HG02852 (cell line): Measurements from ENCODE around the gene TBX20.

Source experiments
- ATAC-seq: cut with Tn5 transposase; IDR thresholded peaks from one replicate; pipeline ENCODE4 v1.9.1; 2021; ENCODE audit warnings: mild to moderate bottlenecking, moderate library complexity; ENCODE audit not compliant: unreplicated experiment

TBX20 gene

GRCh38 chr7:35253710-35254495 lies at the start of gene TBX20:
Gene TBX20 (minus strand): TSS chr7:35254100. CDS start chr7:35253620, 480 bp downstream.
- ATAC-seq: no peak

- no peak for ATAC-seq
Measured at GRCh38 chr7:35289376-35289775, 35.5 kb upstream of the TBX20 start.

GRCh38 chr7:35286986-35287385 lies 33.1 kb upstream of the TBX20 start:
- ATAC-seq: no peak

GRCh38 chr7:35286422-35286821 lies 32.5 kb upstream of the TBX20 start:
- ATAC-seq: no peak

GRCh38 chr7:35285799-35286198 lies 31.9 kb upstream of the TBX20 start:
- ATAC-seq: no peak

GRCh38 chr7:35280902-35281301 lies 27.0 kb upstream of the TBX20 start:
- ATAC-seq: no peak

GRCh38 chr7:35277359-35277758 lies 23.5 kb upstream of the TBX20 start:
- ATAC-seq: no peak

GRCh38 chr7:35272246-35272645 lies 18.3 kb upstream of the TBX20 start:
- no peak for ATAC-seq

- ATAC-seq: no peak
Measured at GRCh38 chr7:35268953-35269352, 15.1 kb upstream of the TBX20 start.

GRCh38 chr7:35267411-35267810 lies 13.5 kb upstream of the TBX20 start:
- ATAC-seq: no peak

GRCh38 chr7:35263396-35263795 lies 9.5 kb upstream of the TBX20 start:
- ATAC-seq: no peak

- ATAC-seq: no peak
Measured at GRCh38 chr7:35261476-35262285, 7.8 kb upstream of the TBX20 start.

GRCh38 chr7:35261041-35261440 lies 7.1 kb upstream of the TBX20 start:
- ATAC-seq: no peak

- no peak for ATAC-seq
Measured at GRCh38 chr7:35260246-35260645, 6.3 kb upstream of the TBX20 start.

GRCh38 chr7:35259523-35259908 lies 5.6 kb upstream of the TBX20 start:
- ATAC-seq: no peak

GRCh38 chr7:35258868-35259522 lies 5.1 kb upstream of the TBX20 start:
- no peak for ATAC-seq

GRCh38 chr7:35258125-35258867 lies 4.4 kb upstream of the TBX20 start:
- ATAC-seq: no peak

- no peak for ATAC-seq
Measured at GRCh38 chr7:35257251-35258124, 3.6 kb upstream of the TBX20 start.

- ATAC-seq: no peak
Measured at GRCh38 chr7:35256256-35257175, 2.6 kb upstream of the TBX20 start.
